ENCODE results near the gene TMCC2.

TMCC2 gene

GRCh38 chr1:205303247-205303888 is 75.6 kb downstream of the TMCC2 start:
- DNase-seq (ENCODE audit: low read depth) = no peak

GRCh38 chr1:205304046-205304694 is 76.4 kb downstream of the TMCC2 start:
- DNase-seq (ENCODE audit: low read depth) = no peak

GRCh38 chr1:205304695-205305070 is 76.9 kb downstream of the TMCC2 start:
- DNase-seq (ENCODE audit: low read depth) = no peak

- no peak for DNase-seq (ENCODE audit: low read depth)
Observed at GRCh38 chr1:205306929-205307566, 79.3 kb downstream of the TMCC2 start.

- DNase-seq (ENCODE audit: low read depth) = no peak
Observed at GRCh38 chr1:205309741-205310140, 82.0 kb downstream of the TMCC2 start.

- DNase-seq (ENCODE audit: low read depth) = no peak
Observed at GRCh38 chr1:205310976-205311704, 83.4 kb downstream of the TMCC2 start.

GRCh38 chr1:205312866-205313562 is 85.3 kb downstream of the TMCC2 start:
- DNase-seq (ENCODE audit: low read depth) = no peak

GRCh38 chr1:205313563-205314308 is 86.0 kb downstream of the TMCC2 start:
- DNase-seq (ENCODE audit: low read depth) = peak; percentile 66

- no peak for DNase-seq (ENCODE audit: low read depth)
Observed at GRCh38 chr1:205315008-205315618, 87.4 kb downstream of the TMCC2 start.

- no peak for DNase-seq (ENCODE audit: low read depth)
Observed at GRCh38 chr1:205316161-205316566, 88.4 kb downstream of the TMCC2 start.

- peak; percentile 47 for DNase-seq (ENCODE audit: low read depth)
Observed at GRCh38 chr1:205317311-205317917, 89.7 kb downstream of the TMCC2 start.

- no peak for DNase-seq (ENCODE audit: low read depth)
Observed at GRCh38 chr1:205318231-205318991, 90.7 kb downstream of the TMCC2 start.

GRCh38 chr1:205319081-205320018 is 91.6 kb downstream of the TMCC2 start:
- DNase-seq (ENCODE audit: low read depth) = peak; percentile 84

- DNase-seq (ENCODE audit: low read depth) = peak; percentile 83
Observed at GRCh38 chr1:205321162-205321958, 93.6 kb downstream of the TMCC2 start, which contains the start of gene NUAK2. TSS of gene NUAK2 (minus strand) at chr1:205321745. CDS start at chr1:205321628, 117 bp downstream.

- no peak for DNase-seq (ENCODE audit: low read depth)
Observed at GRCh38 chr1:205321959-205322283, 94.2 kb downstream of the TMCC2 start.

All from amniotic epithelial cell (primary cell).